ENCODE measurements around the gene UBE2G1.

GRCh38 chr17:4233668-4234258 is 132.7 kb downstream of the UBE2G1 start:
- TF ChIP-seq CTCF (IDR thresholded peaks at IDR 0.05): no peak
- no peak for TF ChIP-seq POLR2A (IDR thresholded peaks at IDR 0.05)

Data from Peyer's patch (tissue), 4 donors.